HG03139 (cell line): ENCODE data around the gene APOC1.

Source experiments
- ATAC-seq: cut with Tn5 transposase; IDR thresholded peaks from one replicate; pipeline ENCODE4 v1.9.1; 2021; ENCODE audit not compliant: unreplicated experiment

The APOC1 gene

GRCh38 chr19:44955505-44956439, 41.4 kb downstream of the APOC1 start:
- ATAC-seq = peak; percentile 19

DNA sequence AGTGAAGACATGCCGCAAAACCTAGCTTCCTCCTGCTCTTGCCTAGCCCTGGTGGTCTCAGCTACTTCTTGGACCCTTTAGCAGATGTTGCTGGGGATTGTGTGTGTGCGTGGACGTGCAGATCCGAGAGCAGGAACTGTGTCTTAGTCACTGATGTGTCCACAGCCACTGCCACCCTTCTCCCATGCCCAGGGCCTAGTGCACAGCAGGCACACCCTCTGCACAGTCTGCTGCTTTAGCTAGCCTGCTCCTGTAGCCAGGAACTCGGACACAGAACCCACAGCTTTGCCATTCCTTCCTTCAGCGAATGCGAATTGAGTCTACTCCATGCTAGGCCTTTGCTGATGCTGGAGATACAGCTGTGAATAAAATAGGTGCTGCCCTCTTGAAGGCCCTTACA, 43.1 kb downstream of the APOC1 start:
- ATAC-seq = no peak

- no peak for ATAC-seq
Measured at GRCh38 chr19:44958090-44958489, 43.7 kb downstream of the APOC1 start.

GRCh38 chr19:44959691-44960090, 45.3 kb downstream of the APOC1 start:
- ATAC-seq = no peak

DNA sequence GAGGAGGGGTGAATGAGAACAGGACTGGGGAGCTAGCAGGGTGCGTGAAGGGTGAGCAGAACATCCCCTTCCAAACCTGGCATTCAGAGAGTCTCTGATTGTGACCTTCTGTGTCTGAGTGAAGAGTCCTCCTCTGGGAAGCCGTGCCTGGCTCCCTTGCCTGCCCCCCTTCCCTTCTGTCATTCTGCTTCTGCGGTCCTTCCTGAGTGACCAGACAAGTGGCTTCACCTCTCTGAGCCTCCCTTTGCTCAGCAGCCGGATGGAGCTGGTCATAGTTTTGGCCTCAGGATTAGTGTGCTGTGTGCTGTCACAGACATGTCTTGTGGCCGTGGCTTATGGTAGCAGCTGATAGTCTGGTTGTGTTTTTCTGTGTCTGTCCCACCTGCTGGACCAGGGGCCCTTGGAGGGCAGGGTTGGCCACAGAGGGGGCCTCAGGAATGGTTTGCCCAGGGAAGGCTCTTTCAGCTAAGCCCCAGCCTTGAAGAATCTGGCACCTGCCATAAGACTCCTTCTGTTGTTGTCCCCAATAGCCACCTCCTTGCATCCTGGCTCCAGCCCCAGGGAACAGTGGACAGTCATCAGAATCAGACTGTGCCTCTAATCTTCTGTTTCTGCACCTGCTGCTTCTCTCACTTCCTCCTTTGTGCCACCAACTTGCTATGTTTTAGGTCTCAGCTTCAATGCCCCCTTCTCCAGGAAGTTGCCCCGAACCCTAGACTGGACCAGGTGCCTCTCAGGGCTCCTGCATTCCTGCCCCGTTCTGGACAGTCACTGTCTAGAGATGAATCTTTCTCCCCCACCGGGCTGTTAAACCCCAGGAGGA, 46.7 kb downstream of the APOC1 start:
- no peak for ATAC-seq

DNA sequence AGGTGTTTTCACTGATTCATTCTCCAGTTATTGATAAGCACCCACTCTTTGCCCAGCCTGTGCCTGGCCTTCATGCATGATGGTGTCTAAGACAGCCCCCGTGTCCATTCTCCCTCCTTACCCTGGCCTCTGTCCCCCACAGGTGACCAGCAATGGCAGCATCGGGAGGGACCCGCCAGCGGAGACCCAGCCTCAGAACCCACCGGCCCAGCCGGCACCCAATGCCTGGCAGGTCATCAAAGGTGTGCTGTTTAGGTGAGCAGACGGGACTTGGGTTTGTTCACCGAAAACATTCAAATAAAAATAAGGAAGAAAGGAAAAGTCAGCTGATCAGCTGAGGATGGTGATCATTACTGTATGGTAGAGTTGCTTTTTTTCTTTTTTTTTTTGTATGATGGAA, 47.4 kb downstream of the APOC1 start:
- no peak for ATAC-seq

GRCh38 chr19:44968118-44968517, 53.7 kb downstream of the APOC1 start:
- ATAC-seq = no peak

- no peak for ATAC-seq
Measured at GRCh38 chr19:44968670-44969069, 54.3 kb downstream of the APOC1 start.
